Panc1 (cell line): ENCODE measurements around the gene C17orf50. TPM values are rescaled to one million over a fixed set of nuclear protein-coding genes. Genes with fewer than 3 reads are reported as not detected.
A peak's percentile ranks its signal among the peaks of the same experiment; 100 is the strongest.

Source experiments
- ATAC-seq: fragments of 200-7000 bp; cut with Tn5 transposase; 2 replicates; pipeline ENCODE4 v1.9.1; 2020; ENCODE audit warnings: mild to moderate bottlenecking, moderate library complexity
- BruUV-seq: library from RNA; stranded (reverse); fragments of 400-500 nt; replicated peaks from 2 replicates; lab custom pipeline; 2021; lab: Mats Ljungman, UMichigan
- CTCF ChIA-PET: fragments of 300-600 bp; sonication (Branson Sonifier 250); formaldehyde crosslinking; loops from one replicate; lab custom pipeline; 2022; ENCODE audit warnings: antibody characterized with exemption; lab: Charles Lee
- POLR2A ChIA-PET: fragments of 300-600 bp; sonication (Branson Sonifier 250); formaldehyde crosslinking; loops from one replicate; lab custom pipeline; 2022; ENCODE audit warnings: antibody characterized with exemption; lab: Charles Lee
- DNase-seq: peaks from one replicate; pipeline ENCODE4 v3.0.0-alpha.2; 2010; ENCODE audit warnings: low read depth, low spot score
- H3K27ac ChIP-seq: 2 replicates; pipeline ENCODE4 v1.5.1; 2011; ENCODE audit warnings: mild to moderate bottlenecking, low read length, inconsistent platforms
- H3K27me3 ChIP-seq: fragments of 200-500 bp; sonication (Bioruptor generic); 2 replicates; pipeline ENCODE4 v1.6.0; 2014; ENCODE audit warnings: low read length, inconsistent platforms; ENCODE audit not compliant: control insufficient read depth, insufficient read depth
- H3K36me3 ChIP-seq: fragments of 200-500 bp; sonication (Bioruptor generic); 2 replicates; pipeline ENCODE4 v1.5.1; 2014; ENCODE audit warnings: inconsistent platforms, mild to moderate bottlenecking, low read length, moderate library complexity; ENCODE audit not compliant: control insufficient read depth, insufficient read depth
- H3K4me1 ChIP-seq: 2 replicates; pipeline ENCODE4 v1.5.1; 2011; ENCODE audit warnings: inconsistent platforms, mild to moderate bottlenecking, low read length, moderate library complexity; ENCODE audit not compliant: control insufficient read depth, insufficient read depth
- H3K4me3 ChIP-seq, 2 experiments: 2 replicates each; pipeline ENCODE4 v1.5.1; 2011 to 2012; ENCODE audit warnings: low read depth in 2 of 2, low read length in 2 of 2, mild to moderate bottlenecking in 2 of 2, inconsistent platforms in 1 of 2, moderate library complexity in 1 of 2
- H3K9me3 ChIP-seq: fragments of 200-500 bp; sonication (Bioruptor generic); 2 replicates; pipeline ENCODE4 v1.5.1; 2014; ENCODE audit warnings: low read depth, mild to moderate bottlenecking, inconsistent platforms, low read length, moderate library complexity; ENCODE audit not compliant: control insufficient read depth, insufficient read depth
- CTCF ChIP-seq: fragments of 450-650 bp; IDR thresholded peaks from 2 replicates; pipeline ENCODE4 v1.5.1; 2017; ENCODE audit warnings: mild to moderate bottlenecking
- POLR2AphosphoS5 ChIP-seq: IDR thresholded peaks from 2 replicates; pipeline ENCODE4 v1.6.1; 2012; ENCODE audit warnings: mild to moderate bottlenecking, low read depth, low read length, moderate library complexity
- REST ChIP-seq, 2 experiments: IDR thresholded peaks; 2 replicates each; pipeline ENCODE4 v1.6.1; 2011 to 2012; ENCODE audit warnings: low read depth in 2 of 2, control low read depth in 1 of 2, low read length in 1 of 2, mild to moderate bottlenecking in 1 of 2, moderate library complexity in 1 of 2; ENCODE audit not compliant: insufficient read depth in 1 of 2
- SIN3A ChIP-seq: IDR thresholded peaks from 2 replicates; pipeline ENCODE4 v1.6.1; 2012; ENCODE audit warnings: low read depth, mild to moderate bottlenecking, low read length, moderate library complexity, borderline replicate concordance; ENCODE audit not compliant: insufficient read depth
- TCF7L2 ChIP-seq: IDR thresholded peaks from 2 replicates; pipeline ENCODE4 v1.6.1; 2011; ENCODE audit warnings: mild to moderate bottlenecking, low read depth, low read length, inconsistent platforms
- in situ Hi-C: cut with HindIII; loops from 2 replicates; pipeline ENCODE4 v1.10.0; 2016; ENCODE audit warnings: low sequenced_read_pairs, low pct_unique_long_range_greater_than_20kb
- intact Hi-C: fragments of 100-400 bp; cut with micrococcal nuclease; formaldehyde crosslinking; loops from one replicate; pipeline ENCODE4 v1.10.0; 2022; ENCODE audit not compliant: unreplicated experiment
- total RNA-seq: library from RNA; stranded (reverse); gene quantifications from one replicate; pipeline ENCODE4 v1.2.1, GENCODE V29; 2021; ENCODE audit not compliant: unreplicated experiment

Gene C17orf50
- total RNA-seq, 1 experiment from 2014 or later: not detected

GRCh38 chr17:35749560-35750412 lies 10.9 kb upstream of the C17orf50 start:
- H3K36me3 ChIP-seq: no peaks in the 10 kb centered on the region
- peak overlapping the region in 1 of 2 experiments; percentile 1; a peak in 1 of 4 replicates for H3K4me3 ChIP-seq
- H3K4me1 ChIP-seq: peaks cover 13% of the 10 kb centered on the region
- CTCF ChIA-PET: interaction anchor here (0.6 to 2.0 kb wide), 3 partner anchors 22 to 78 kb away, joined by 3 to 6 read pairs (median 3); no protein-coding TSS in a partner anchor
- BruUV-seq: no TSS peak
- intact Hi-C loops: loop anchor here (5.0 kb wide), 2 partner anchors 137 to 192 kb away; no protein-coding TSS in a partner anchor
- ATAC-seq: no peak
- H3K9me3 ChIP-seq: no peaks in the 10 kb centered on the region
- H3K27me3 ChIP-seq: peaks cover 4% of the 10 kb centered on the region
- in situ Hi-C loops: no loop called here
- TF ChIP-seq CTCF (no peak), TCF7L2 (no peak), POLR2AphosphoS5 (no peak), REST (IDR thresholded peaks at IDR 0.05; ENCODE audit: insufficient read depth in 1 of 2, low read depth in 2 of 2, low read length in 1 of 2) (no peak), SIN3A (no peak)
- DNase-seq: no peak
- H3K27ac ChIP-seq: no peak overlapping the region
- POLR2A ChIA-PET: interaction anchor here (0.6 kb wide), 1 partner anchor 54 kb away, joined by 5 read pairs; no protein-coding TSS in a partner anchor

GRCh38 chr17:35750526-35751395 lies 9.9 kb upstream of the C17orf50 start:
- CTCF ChIA-PET: interaction anchor here (0.6 to 2.0 kb wide), 2 partner anchors 54 to 66 kb away, joined by 6 to 13 read pairs; no protein-coding TSS in a partner anchor
- POLR2A ChIA-PET: no interaction called here
- intact Hi-C loops: no loop called here

More at GRCh38 chr17:35750526-35751395, 9.9 kb upstream of the C17orf50 start:
- BruUV-seq: no TSS peak
- peaks cover 13% of the 10 kb centered on the region for H3K4me1 ChIP-seq
- H3K9me3 ChIP-seq: no peaks in the 10 kb centered on the region
- DNase-seq (no peak), ATAC-seq (no peak)
- no peak overlapping the region for H3K27ac ChIP-seq
- in situ Hi-C loops: no loop called here
- H3K27me3 ChIP-seq: peaks cover 4% of the 10 kb centered on the region
- no peak for TF ChIP-seq REST (IDR thresholded peaks at IDR 0.05; ENCODE audit: insufficient read depth in 1 of 2, low read depth in 2 of 2, low read length in 1 of 2)
- TF ChIP-seq POLR2AphosphoS5: no peak
- TF ChIP-seq TCF7L2: no peak
- TF ChIP-seq CTCF: no peak
- no peak for TF ChIP-seq SIN3A
- no peak overlapping the region for H3K4me3 ChIP-seq
- no peaks in the 10 kb centered on the region for H3K36me3 ChIP-seq
